Measurements from ENCODE around the gene ARID1B. TPM values are rescaled to one million over a fixed set of nuclear protein-coding genes. Genes with fewer than 3 reads are reported as not detected.

Gene ARID1B
- polyA plus RNA-seq, 1 donor: 48.5 TPM

DNA sequence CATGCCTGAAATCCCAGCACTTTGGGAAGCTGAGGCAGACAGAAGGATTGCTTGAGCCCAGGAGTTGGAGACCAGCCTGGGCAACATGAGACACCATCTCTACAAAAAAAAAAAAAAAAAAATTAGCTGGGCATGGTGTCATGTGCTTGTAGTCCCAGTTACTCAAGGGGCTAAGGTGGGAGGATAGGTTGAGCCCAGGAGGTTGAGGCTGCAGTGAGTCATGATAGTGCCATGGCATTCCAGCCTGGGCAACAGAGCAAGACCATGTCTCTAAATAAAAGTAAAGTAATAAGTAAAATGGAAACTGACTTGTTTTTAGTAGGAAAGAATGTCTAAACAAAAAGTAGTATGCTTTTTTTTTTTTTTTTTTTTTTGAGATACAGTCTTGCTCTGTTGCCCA, 240.7 kb downstream of the ARID1B start:
- Histone ChIP-seq H3K9me3 (ENCODE audit: control insufficient read depth, low read depth, low read length) (no peaks in the 10 kb centered on the region), H3K27ac (ENCODE audit: low read length) (no peak overlapping the region), H3K4me3 (ENCODE audit: low read length) (no peak overlapping the region), H3K4me1 (ENCODE audit: control insufficient read depth, insufficient read depth, low read length) (peaks cover 17% of the 10 kb centered on the region), H3K36me3 (ENCODE audit: control insufficient read depth, insufficient read depth, low read length) (no peaks in the 10 kb centered on the region), H3K27me3 (ENCODE audit: control insufficient read depth, insufficient read depth, low read length) (no peaks in the 10 kb centered on the region)
- DNase-seq: no peak

DNA sequence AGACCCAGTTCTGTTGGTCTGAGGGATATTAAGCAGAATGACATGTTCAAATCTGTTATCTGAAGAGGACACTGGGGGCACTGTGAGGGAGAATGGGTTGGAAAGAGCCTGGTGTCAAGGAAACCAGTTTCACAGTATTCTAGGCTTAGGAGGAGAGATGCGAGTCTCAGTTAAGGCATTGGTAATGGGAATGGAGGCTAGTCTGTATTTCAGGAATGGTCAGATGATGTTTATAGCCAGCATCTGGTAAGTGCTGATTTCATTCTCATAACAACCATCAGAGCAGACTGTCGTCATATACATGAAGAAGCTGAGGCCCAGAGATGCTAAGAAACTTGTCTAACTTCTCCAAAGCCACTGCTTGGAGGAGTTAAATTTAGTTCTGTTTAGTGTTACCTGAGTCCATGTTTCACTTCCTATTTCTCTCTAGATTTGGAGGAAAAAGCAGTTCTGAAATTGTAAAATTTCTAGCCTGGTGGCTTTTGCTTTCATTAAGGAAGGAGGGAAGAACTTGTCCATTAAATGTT, 242.0 kb downstream of the ARID1B start:
- no peaks in the 10 kb centered on the region for H3K36me3 ChIP-seq (ENCODE audit: control insufficient read depth, insufficient read depth, low read length)
- no peak overlapping the region for H3K27ac ChIP-seq (ENCODE audit: low read length)
- peaks cover 13% of the 10 kb centered on the region for H3K4me1 ChIP-seq (ENCODE audit: control insufficient read depth, insufficient read depth, low read length)
- H3K9me3 ChIP-seq (ENCODE audit: control insufficient read depth, low read depth, low read length): no peaks in the 10 kb centered on the region
- WGBS (ENCODE audit: insufficient coverage, low lambda C conversion rate): 89% methylated on average over 1 of the region's 2 CpGs
- H3K4me3 ChIP-seq (ENCODE audit: low read length): no peak overlapping the region
- peak in 1 of 2 donors; percentile 22 for DNase-seq
- no peaks in the 10 kb centered on the region for H3K27me3 ChIP-seq (ENCODE audit: control insufficient read depth, insufficient read depth, low read length)

DNA sequence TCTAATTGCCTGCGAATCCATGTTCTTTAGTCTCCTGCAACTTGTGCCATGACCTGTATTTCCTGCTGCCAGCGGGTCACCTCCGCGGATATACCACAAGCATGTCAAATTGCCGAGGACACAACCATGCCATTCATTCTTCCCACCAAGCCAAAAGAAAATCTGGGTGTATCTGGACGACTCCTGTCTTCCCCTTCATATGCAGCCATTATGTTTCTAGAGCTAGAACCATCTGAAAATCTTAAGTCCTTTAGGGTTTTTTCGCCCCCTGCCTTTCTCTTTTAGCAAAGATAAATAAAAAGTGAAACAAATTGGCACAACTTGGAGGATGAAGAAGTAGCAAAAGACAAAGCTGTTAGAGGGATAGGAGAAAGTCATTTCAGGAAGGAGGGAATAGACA, 242.6 kb downstream of the ARID1B start:
- peaks cover 9% of the 10 kb centered on the region for H3K4me1 ChIP-seq (ENCODE audit: control insufficient read depth, insufficient read depth, low read length)
- no peaks in the 10 kb centered on the region for H3K36me3 ChIP-seq (ENCODE audit: control insufficient read depth, insufficient read depth, low read length)
- H3K27ac ChIP-seq (ENCODE audit: low read length): no peak overlapping the region
- no peak overlapping the region for H3K4me3 ChIP-seq (ENCODE audit: low read length)
- DNase-seq: no peak
- H3K27me3 ChIP-seq (ENCODE audit: control insufficient read depth, insufficient read depth, low read length): no peaks in the 10 kb centered on the region
- H3K9me3 ChIP-seq (ENCODE audit: control insufficient read depth, low read depth, low read length): no peaks in the 10 kb centered on the region
- WGBS (ENCODE audit: insufficient coverage, low lambda C conversion rate): no CpG with 5 or more reads among the region's 7 CpGs

DNA sequence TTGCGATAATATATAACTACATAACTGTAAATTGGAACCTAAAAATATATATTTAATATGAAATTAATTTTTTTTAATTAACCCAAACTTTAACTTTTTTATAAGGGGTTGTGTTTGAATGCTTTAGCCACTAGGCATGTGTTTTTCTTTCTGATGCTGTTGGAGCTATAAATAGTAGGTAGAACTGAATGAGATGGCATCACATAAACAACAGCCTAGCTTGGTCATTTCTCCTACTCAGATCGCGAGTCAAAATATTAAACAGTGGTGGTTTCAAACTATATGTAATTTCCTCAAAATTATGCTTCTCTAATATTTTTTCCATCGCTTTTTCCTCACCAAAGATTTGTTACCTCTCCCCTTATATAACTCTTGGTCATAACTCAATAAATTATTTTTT, 243.2 kb downstream of the ARID1B start:
- Histone ChIP-seq H3K27ac (ENCODE audit: low read length) (peak overlapping the region; percentile 99), H3K4me1 (ENCODE audit: control insufficient read depth, insufficient read depth, low read length) (peaks cover 9% of the 10 kb centered on the region), H3K9me3 (ENCODE audit: control insufficient read depth, low read depth, low read length) (peaks cover under 1% of the 10 kb centered on the region), H3K4me3 (ENCODE audit: low read length) (peak overlapping the region; percentile 76), H3K36me3 (ENCODE audit: control insufficient read depth, insufficient read depth, low read length) (no peaks in the 10 kb centered on the region), H3K27me3 (ENCODE audit: control insufficient read depth, insufficient read depth, low read length) (no peaks in the 10 kb centered on the region)
- 20% methylated on average over 1 of the region's 4 CpGs for WGBS (ENCODE audit: insufficient coverage, low lambda C conversion rate)
- no peak for DNase-seq

DNA sequence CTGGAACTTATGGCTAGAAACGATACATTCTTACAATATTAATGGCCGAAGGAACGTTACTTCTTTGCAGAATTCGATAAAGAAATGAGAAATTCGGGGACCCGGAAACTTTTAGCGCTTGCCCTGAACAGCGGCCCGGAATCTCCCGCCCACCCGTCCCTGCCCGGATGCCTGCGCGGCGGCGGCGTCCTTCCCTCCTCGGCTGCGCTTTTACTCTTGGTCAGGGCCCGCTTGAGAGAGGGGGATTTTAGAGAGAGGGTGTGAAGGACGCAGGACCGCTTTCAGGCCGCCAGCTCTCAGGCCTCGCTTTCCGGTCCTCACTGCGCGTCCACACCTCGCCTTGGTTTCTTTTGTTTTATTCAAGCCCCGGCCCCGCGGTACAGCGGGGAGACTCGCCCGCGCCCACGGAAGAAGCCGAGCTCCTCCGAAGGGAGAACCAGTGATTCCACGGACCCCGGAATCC, 243.7 kb downstream of the ARID1B start:
- peaks cover 6% of the 10 kb centered on the region for H3K9me3 ChIP-seq (ENCODE audit: control insufficient read depth, low read depth, low read length)
- peak in 1 of 2 donors; percentile 24 for DNase-seq
- H3K4me3 ChIP-seq (ENCODE audit: low read length): peak overlapping the region; percentile 76
- WGBS (ENCODE audit: insufficient coverage, low lambda C conversion rate): no CpG with 5 or more reads among the region's 40 CpGs
- H3K27me3 ChIP-seq (ENCODE audit: control insufficient read depth, insufficient read depth, low read length): no peaks in the 10 kb centered on the region
- H3K4me1 ChIP-seq (ENCODE audit: control insufficient read depth, insufficient read depth, low read length): peaks cover 9% of the 10 kb centered on the region
- H3K27ac ChIP-seq (ENCODE audit: low read length): peak overlapping the region; percentile 99
- H3K36me3 ChIP-seq (ENCODE audit: control insufficient read depth, insufficient read depth, low read length): no peaks in the 10 kb centered on the region

DNA sequence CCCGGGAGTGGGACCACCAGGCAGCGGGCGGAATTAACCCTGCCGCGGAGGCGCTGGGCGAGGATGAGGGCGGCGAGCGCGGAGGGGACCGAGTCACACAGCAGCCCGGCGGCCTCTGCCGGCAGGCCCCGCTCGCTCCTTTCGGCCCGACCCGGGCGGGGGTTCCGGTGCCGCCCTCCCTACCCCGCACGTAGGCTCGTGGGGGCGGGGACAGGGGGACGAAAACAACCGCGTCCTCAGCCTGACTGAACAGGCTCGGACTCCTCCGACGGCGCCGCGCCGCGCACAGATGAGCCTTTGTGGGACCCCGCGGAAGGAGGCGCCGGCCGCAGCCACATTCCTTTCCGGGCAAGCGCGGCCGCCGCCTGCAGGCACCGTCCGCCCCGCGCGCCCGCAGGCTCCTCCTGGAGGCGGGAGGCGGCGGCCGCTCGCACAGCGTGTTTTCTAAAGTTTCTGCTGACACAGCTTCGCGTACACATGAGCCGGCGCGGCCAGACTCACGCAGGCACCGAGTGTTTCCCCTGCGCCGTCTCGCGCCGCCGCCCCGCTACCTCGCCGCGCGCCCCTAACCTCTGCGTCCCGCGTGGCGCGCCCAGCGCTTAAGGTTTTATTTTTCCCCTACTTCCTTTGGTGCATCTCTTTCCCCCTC, 244.3 kb downstream of the ARID1B start:
- peak overlapping the region; percentile 99 for H3K27ac ChIP-seq (ENCODE audit: low read length)
- no peaks in the 10 kb centered on the region for H3K36me3 ChIP-seq (ENCODE audit: control insufficient read depth, insufficient read depth, low read length)
- H3K9me3 ChIP-seq (ENCODE audit: control insufficient read depth, low read depth, low read length): peaks cover 7% of the 10 kb centered on the region
- peak; percentile 87 to 95 for DNase-seq
- H3K4me3 ChIP-seq (ENCODE audit: low read length): peak overlapping the region; percentile 76
- WGBS (ENCODE audit: insufficient coverage, low lambda C conversion rate): no CpG with 5 or more reads among the region's 84 CpGs
- no peaks in the 10 kb centered on the region for H3K27me3 ChIP-seq (ENCODE audit: control insufficient read depth, insufficient read depth, low read length)
- H3K4me1 ChIP-seq (ENCODE audit: control insufficient read depth, insufficient read depth, low read length): peaks cover 9% of the 10 kb centered on the region

DNA sequence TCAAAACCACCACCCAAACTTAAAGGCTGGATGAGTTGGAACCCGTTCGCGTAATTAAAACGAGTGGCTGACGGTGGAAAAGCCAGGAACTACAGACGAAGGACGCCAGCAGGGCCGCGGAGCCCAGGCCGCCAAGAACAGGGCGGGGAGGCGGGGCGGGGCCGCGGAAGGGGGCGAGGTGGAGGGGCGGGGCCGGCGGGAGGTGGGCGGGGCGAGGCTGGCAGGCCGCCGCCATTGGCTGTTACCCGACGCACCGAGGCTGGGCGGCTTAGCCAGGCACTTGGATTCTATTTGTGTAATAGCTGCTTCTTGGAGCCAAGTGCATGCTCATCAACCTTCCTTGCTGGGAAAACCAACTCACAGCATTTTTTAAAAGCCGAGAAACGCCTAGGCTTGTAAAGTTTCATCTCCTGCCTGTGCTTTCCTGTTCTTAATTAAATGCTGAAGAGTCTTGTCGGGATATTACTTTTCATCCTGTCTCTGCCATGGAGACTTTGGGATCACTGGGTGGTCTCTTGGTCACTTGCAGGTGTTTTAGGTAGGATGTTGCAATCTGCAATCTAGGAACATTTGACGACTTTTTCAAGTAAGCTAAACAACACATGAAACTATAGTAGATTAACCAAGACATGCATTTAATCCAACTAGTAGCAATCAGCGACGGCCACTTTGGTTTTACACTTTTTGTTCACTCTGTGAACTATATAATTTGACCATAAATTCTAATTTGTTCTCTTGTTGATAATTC, 245.0 kb downstream of the ARID1B start:
- H3K4me1 ChIP-seq (ENCODE audit: control insufficient read depth, insufficient read depth, low read length): peaks cover 9% of the 10 kb centered on the region

DNA sequence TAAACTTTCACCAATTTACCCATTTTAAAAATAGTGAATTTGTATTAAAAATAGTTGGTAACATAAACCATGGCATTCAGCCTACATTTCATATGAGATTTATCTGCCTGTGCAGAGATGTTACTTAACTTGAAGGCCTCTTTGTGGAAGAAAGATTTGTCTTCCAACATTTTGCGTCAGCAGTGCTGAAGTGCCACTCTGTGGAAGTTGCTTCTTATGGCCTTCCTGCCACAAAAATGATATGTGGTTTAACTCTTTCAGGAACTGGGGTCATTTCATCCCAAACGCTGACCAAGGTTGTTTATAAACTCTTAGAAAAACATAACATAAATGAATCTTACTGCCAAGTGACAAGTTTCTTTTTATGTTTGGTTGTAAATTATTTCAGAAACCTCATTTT, 246.8 kb downstream of the ARID1B start:
- 80% methylated on average over 1 of the region's 2 CpGs for WGBS (ENCODE audit: insufficient coverage, low lambda C conversion rate)
- Histone ChIP-seq H3K36me3 (ENCODE audit: control insufficient read depth, insufficient read depth, low read length) (no peaks in the 10 kb centered on the region), H3K27me3 (ENCODE audit: control insufficient read depth, insufficient read depth, low read length) (no peaks in the 10 kb centered on the region), H3K9me3 (ENCODE audit: control insufficient read depth, low read depth, low read length) (peaks cover 7% of the 10 kb centered on the region), H3K4me1 (ENCODE audit: control insufficient read depth, insufficient read depth, low read length) (peaks cover 9% of the 10 kb centered on the region), H3K4me3 (ENCODE audit: low read length) (no peak overlapping the region), H3K27ac (ENCODE audit: low read length) (no peak overlapping the region)
- no peak for DNase-seq

More for the DNA sequence above, 245.0 kb downstream of the ARID1B start:
- Histone ChIP-seq H3K27ac (ENCODE audit: low read length) (peak overlapping the region; percentile 99), H3K36me3 (ENCODE audit: control insufficient read depth, insufficient read depth, low read length) (no peaks in the 10 kb centered on the region), H3K27me3 (ENCODE audit: control insufficient read depth, insufficient read depth, low read length) (no peaks in the 10 kb centered on the region), H3K4me3 (ENCODE audit: low read length) (peak overlapping the region; percentile 76), H3K9me3 (ENCODE audit: control insufficient read depth, low read depth, low read length) (peaks cover 7% of the 10 kb centered on the region)
- peak; percentile 82 to 86 for DNase-seq
- 42% methylated on average over 4 of the region's 33 CpGs for WGBS (ENCODE audit: insufficient coverage, low lambda C conversion rate)

DNA sequence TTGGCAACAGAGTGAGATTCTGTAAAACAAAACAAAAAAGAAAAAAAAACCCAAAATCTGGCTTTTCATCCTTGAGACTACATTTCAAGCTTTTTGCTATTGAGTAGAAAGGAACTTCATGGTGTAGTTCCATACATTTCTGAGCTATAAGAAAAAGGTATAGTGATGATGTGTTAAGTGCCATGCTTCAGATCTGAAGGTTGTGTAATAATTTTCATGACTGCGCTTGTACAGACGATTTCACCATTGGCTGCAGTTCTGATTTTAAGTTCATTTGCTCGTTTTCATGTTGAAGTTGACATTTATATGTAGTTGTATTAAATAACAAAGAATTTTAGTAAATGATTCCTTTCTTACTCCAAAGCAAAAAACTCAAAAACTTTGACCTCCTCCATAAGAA, 247.6 kb downstream of the ARID1B start:
- no peak for DNase-seq
- no peak overlapping the region for H3K4me3 ChIP-seq (ENCODE audit: low read length)
- WGBS (ENCODE audit: insufficient coverage, low lambda C conversion rate): 100% methylated on average over 1 of the region's 3 CpGs
- peaks cover 9% of the 10 kb centered on the region for H3K4me1 ChIP-seq (ENCODE audit: control insufficient read depth, insufficient read depth, low read length)
- peaks cover 7% of the 10 kb centered on the region for H3K9me3 ChIP-seq (ENCODE audit: control insufficient read depth, low read depth, low read length)
- H3K27me3 ChIP-seq (ENCODE audit: control insufficient read depth, insufficient read depth, low read length): no peaks in the 10 kb centered on the region
- H3K36me3 ChIP-seq (ENCODE audit: control insufficient read depth, insufficient read depth, low read length): no peaks in the 10 kb centered on the region
- no peak overlapping the region for H3K27ac ChIP-seq (ENCODE audit: low read length)

DNA sequence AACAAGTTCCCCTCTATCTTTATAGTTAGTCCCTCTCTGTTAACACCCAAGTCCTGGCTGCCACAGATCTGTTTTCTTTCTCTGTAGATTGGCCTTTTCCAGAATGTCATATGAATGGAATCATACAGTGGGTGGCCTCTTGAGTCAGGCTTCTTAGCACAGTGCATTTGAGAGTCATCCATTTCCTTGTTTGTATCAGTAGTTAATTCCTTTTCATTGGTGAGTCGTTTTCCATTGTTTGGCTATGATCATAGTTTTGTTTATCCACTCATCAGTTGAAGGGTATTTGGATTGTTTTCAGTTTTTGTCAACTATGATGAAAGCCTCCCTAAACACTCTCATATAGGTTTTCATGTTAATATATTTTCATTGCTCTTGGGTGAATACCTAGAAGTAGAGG, 248.3 kb downstream of the ARID1B start:
- no peaks in the 10 kb centered on the region for H3K27me3 ChIP-seq (ENCODE audit: control insufficient read depth, insufficient read depth, low read length)
- no peak overlapping the region for H3K27ac ChIP-seq (ENCODE audit: low read length)
- H3K9me3 ChIP-seq (ENCODE audit: control insufficient read depth, low read depth, low read length): peaks cover 7% of the 10 kb centered on the region
- H3K4me3 ChIP-seq (ENCODE audit: low read length): no peak overlapping the region
- 70% methylated on average over 1 of the region's 1 CpG for WGBS (ENCODE audit: insufficient coverage, low lambda C conversion rate)
- no peak for DNase-seq
- H3K4me1 ChIP-seq (ENCODE audit: control insufficient read depth, insufficient read depth, low read length): peaks cover 9% of the 10 kb centered on the region
- no peaks in the 10 kb centered on the region for H3K36me3 ChIP-seq (ENCODE audit: control insufficient read depth, insufficient read depth, low read length)
